Colonic mucosa (tissue), 4 donors: ENCODE results near the gene TNFAIP3. TPM values are rescaled to one million over a fixed set of nuclear protein-coding genes. Genes with fewer than 3 reads are reported as not detected.

Experiments used
- DNase-seq: peaks from one replicate; pipeline ENCODE4 v3.0.0-alpha.2; 2020
- H3K27ac ChIP-seq: fragments of 200-600 bp; one replicate; pipeline ENCODE4 v1.8.0; 2021
- H3K27me3 ChIP-seq: fragments of 200-600 bp; one replicate; pipeline ENCODE4 v1.8.0; 2021
- H3K36me3 ChIP-seq: fragments of 200-600 bp; one replicate; pipeline ENCODE4 v1.8.0; 2021
- H3K4me1 ChIP-seq: fragments of 200-600 bp; one replicate; pipeline ENCODE4 v1.8.0; 2021; ENCODE audit warnings: mild to moderate bottlenecking
- H3K4me3 ChIP-seq: fragments of 200-600 bp; one replicate; pipeline ENCODE4 v1.8.0; 2021
- H3K9ac ChIP-seq, 2 donors: one replicate each; pipeline ENCODE4 v1.7.0; 2013; ENCODE audit warnings: control low read depth in 2 of 2, low read depth in 2 of 2, low read length in 2 of 2
- H3K9me3 ChIP-seq: fragments of 200-600 bp; one replicate; pipeline ENCODE4 v1.8.0; 2021
- CTCF ChIP-seq: fragments of 200-600 bp; IDR thresholded peaks from one replicate; pipeline ENCODE4 v1.8.0; 2022; ENCODE audit warnings: antibody characterized with exemption, mild to moderate bottlenecking
- intact Hi-C: fragments of 100-400 bp; cut with DNase I; formaldehyde crosslinking; loops from one replicate; pipeline ENCODE4 v1.14.1; 2022
- total RNA-seq, 2 donors: library from RNA; stranded (reverse); fragmentation: NEBNext Ultra II Directional in 1 of 2; extraction: Animal tissue kit (Norgen Biotek cat#: 25700) in 1 of 2; gene quantifications; one replicate each; pipeline ENCODE4 v1.2.1, GENCODE V29; 2021
- donor health status: healthy.
- donor health status: DM: no; HTN: no; CAD: no.
- donor health status: DM: no; HTN: no; CAD: no.

The TNFAIP3 gene
- total RNA-seq, 2 donors from 2014 or later: 18.1 to 46.3 TPM

- intact Hi-C loops: no loop called here
- no peak for DNase-seq
- Histone ChIP-seq H3K9ac (no peak overlapping the region), H3K27ac (no peak overlapping the region), H3K4me1 (no peaks in the 10 kb centered on the region), H3K36me3 (no peaks in the 10 kb centered on the region), H3K4me3 (no peak overlapping the region), H3K27me3 (no peaks in the 10 kb centered on the region), H3K9me3 (no peaks in the 10 kb centered on the region)
- TF ChIP-seq CTCF: no peak
Measured at GRCh38 chr6:137852811-137853210, 14.2 kb upstream of the TNFAIP3 start.

GRCh38 chr6:137853569-137854213, 13.4 kb upstream of the TNFAIP3 start:
- no peak overlapping the region for H3K9ac ChIP-seq
- H3K4me3 ChIP-seq: no peak overlapping the region
- no peak overlapping the region for H3K27ac ChIP-seq
- H3K9me3 ChIP-seq: no peaks in the 10 kb centered on the region
- H3K27me3 ChIP-seq: no peaks in the 10 kb centered on the region
- no peak for DNase-seq
- intact Hi-C loops: no loop called here
- no peaks in the 10 kb centered on the region for H3K36me3 ChIP-seq
- H3K4me1 ChIP-seq: no peaks in the 10 kb centered on the region
- TF ChIP-seq CTCF: no peak

GRCh38 chr6:137856138-137856898, 10.7 kb upstream of the TNFAIP3 start:
- Histone ChIP-seq H3K4me3 (no peak overlapping the region), H3K27me3 (no peaks in the 10 kb centered on the region), H3K36me3 (no peaks in the 10 kb centered on the region), H3K27ac (no peak overlapping the region), H3K9ac (no peak overlapping the region), H3K4me1 (no peaks in the 10 kb centered on the region), H3K9me3 (no peaks in the 10 kb centered on the region)
- no peak for DNase-seq
- intact Hi-C loops: no loop called here
- TF ChIP-seq CTCF: no peak

GRCh38 chr6:137859025-137859424, 8.0 kb upstream of the TNFAIP3 start:
- intact Hi-C loops: no loop called here
- no peak overlapping the region for H3K4me3 ChIP-seq
- no peak overlapping the region for H3K27ac ChIP-seq
- TF ChIP-seq CTCF: no peak
- H3K36me3 ChIP-seq: no peaks in the 10 kb centered on the region
- H3K4me1 ChIP-seq: no peaks in the 10 kb centered on the region
- H3K9ac ChIP-seq: no peak overlapping the region
- no peak for DNase-seq
- no peaks in the 10 kb centered on the region for H3K9me3 ChIP-seq
- no peaks in the 10 kb centered on the region for H3K27me3 ChIP-seq

GRCh38 chr6:137860394-137861005, 6.6 kb upstream of the TNFAIP3 start:
- Histone ChIP-seq H3K27me3 (no peaks in the 10 kb centered on the region), H3K4me1 (no peaks in the 10 kb centered on the region), H3K9me3 (no peaks in the 10 kb centered on the region), H3K36me3 (no peaks in the 10 kb centered on the region), H3K9ac (no peak overlapping the region), H3K27ac (no peak overlapping the region), H3K4me3 (no peak overlapping the region)
- DNase-seq: no peak
- intact Hi-C loops: no loop called here
- no peak for TF ChIP-seq CTCF
